Vagina (tissue), 2 donors: Measurements from ENCODE around the gene RALB.

Experiments used
- POLR2A ChIP-seq, 2 donors: fragments of 450-650 bp; IDR thresholded peaks; one replicate each; pipeline ENCODE4 v1.6.1; 2017; ENCODE audit warnings: antibody characterized with exemption in 2 of 2, mild to moderate bottlenecking in 2 of 2, moderate library complexity in 2 of 2
- POLR2AphosphoS5 ChIP-seq, 2 donors: sonication (generic); formaldehyde crosslinking; IDR thresholded peaks; one replicate each; pipeline ENCODE4 v1.9.0; 2017; ENCODE audit warnings: antibody characterized with exemption in 2 of 2, mild to moderate bottlenecking in 2 of 2, low read depth in 1 of 2; ENCODE audit not compliant: insufficient read depth in 1 of 2

DNA sequence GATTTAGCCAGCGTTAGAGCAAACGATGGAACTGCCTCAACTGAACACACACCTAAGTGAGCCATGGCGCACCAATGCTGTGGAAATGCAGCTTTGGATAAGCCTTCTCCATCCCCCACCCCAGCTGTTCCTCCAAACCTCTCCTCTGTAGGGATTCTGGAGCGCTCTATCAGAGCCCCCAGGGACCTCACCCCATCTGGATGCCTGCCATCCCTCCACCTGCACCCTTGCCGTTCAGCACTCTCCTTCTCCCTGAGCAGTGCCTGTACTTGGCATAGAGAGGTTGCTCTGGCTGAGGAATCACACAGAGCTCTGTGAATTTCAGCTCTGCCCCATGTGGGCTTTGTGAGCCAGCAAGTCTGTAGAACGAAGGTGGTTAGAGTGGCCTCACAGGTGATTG lies 50.5 kb downstream of the RALB start:
- TF ChIP-seq POLR2A (IDR thresholded peaks at IDR 0.05) (no peak), POLR2AphosphoS5 (IDR thresholded peaks at IDR 0.05; ENCODE audit: insufficient read depth in 1 of 2, low read depth in 1 of 2) (no peak)
